Measurements from ENCODE around the gene ATP6V0D1.
"Not testable (repeated sequence)": the region's sequence is repeated elsewhere in the genome, so short reads cannot be mapped to it uniquely, and the experiment has no call there.

Gene ATP6V0D1

GRCh38 chr16:67419502-67419901 is 61.5 kb downstream of the ATP6V0D1 start:
- H3K9me3 ChIP-seq (ENCODE audit: control insufficient read depth, low read depth, low read length), result no peaks in the 10 kb centered on the region
- no peak overlapping the region for H3K9ac ChIP-seq (ENCODE audit: low read length)
- peaks cover 30% of the 10 kb centered on the region for H3K4me1 ChIP-seq (ENCODE audit: control insufficient read depth, low read depth, low read length)
- H3K27me3 ChIP-seq (ENCODE audit: control insufficient read depth, insufficient read depth, low read length), result no peaks in the 10 kb centered on the region
- no peak overlapping the region for H3K4me3 ChIP-seq (ENCODE audit: low read length)
- no peak overlapping the region for H3K27ac ChIP-seq (ENCODE audit: low read length)
- H3K36me3 ChIP-seq (ENCODE audit: control insufficient read depth, low read depth, low read length), result no peaks in the 10 kb centered on the region

- Histone ChIP-seq H3K4me3 (ENCODE audit: low read length) (no peak overlapping the region), H3K27me3 (ENCODE audit: control insufficient read depth, insufficient read depth, low read length) (no peaks in the 10 kb centered on the region), H3K4me1 (ENCODE audit: control insufficient read depth, low read depth, low read length) (peaks cover 20% of the 10 kb centered on the region), H3K9me3 (ENCODE audit: control insufficient read depth, low read depth, low read length) (no peaks in the 10 kb centered on the region), H3K36me3 (ENCODE audit: control insufficient read depth, low read depth, low read length) (no peaks in the 10 kb centered on the region), H3K27ac (ENCODE audit: low read length) (no peak overlapping the region), H3K9ac (ENCODE audit: low read length) (no peak overlapping the region)
Observed at GRCh38 chr16:67417333-67418061, 63.5 kb downstream of the ATP6V0D1 start.

GRCh38 chr16:67415872-67416793 is 64.8 kb downstream of the ATP6V0D1 start, which contains the start of gene ZDHHC1:
TSS of gene ZDHHC1 (minus strand) at chr16:67416477. CDS start at chr16:67407775, 8,702 bp downstream.
- Histone ChIP-seq H3K9me3 (ENCODE audit: control insufficient read depth, low read depth, low read length) (no peaks in the 10 kb centered on the region), H3K36me3 (ENCODE audit: control insufficient read depth, low read depth, low read length) (no peaks in the 10 kb centered on the region), H3K27ac (ENCODE audit: low read length) (no peak within 1 kb of the TSS), H3K4me3 (ENCODE audit: low read length) (peak within 1 kb of the TSS; percentile 69), H3K9ac (ENCODE audit: low read length) (peak within 1 kb of the TSS; percentile 61), H3K27me3 (ENCODE audit: control insufficient read depth, insufficient read depth, low read length) (no peaks in the 10 kb centered on the region), H3K4me1 (ENCODE audit: control insufficient read depth, low read depth, low read length) (peaks cover 17% of the 10 kb centered on the region)

GRCh38 chr16:67415421-67415820 is 65.5 kb downstream of the ATP6V0D1 start:
- H3K36me3 ChIP-seq (ENCODE audit: control insufficient read depth, low read depth, low read length); H3K27ac ChIP-seq (ENCODE audit: low read length); H3K9me3 ChIP-seq (ENCODE audit: control insufficient read depth, low read depth, low read length); H3K27me3 ChIP-seq (ENCODE audit: control insufficient read depth, insufficient read depth, low read length): not testable (repeated sequence)
- Histone ChIP-seq H3K4me1 (ENCODE audit: control insufficient read depth, low read depth, low read length) (peaks cover 17% of the 10 kb centered on the region), H3K9ac (ENCODE audit: low read length) (peak overlapping the region; percentile 61), H3K4me3 (ENCODE audit: low read length) (peak overlapping the region; percentile 69)

GRCh38 chr16:67413978-67414911 is 66.7 kb downstream of the ATP6V0D1 start:
- no peaks in the 10 kb centered on the region for H3K27me3 ChIP-seq (ENCODE audit: control insufficient read depth, insufficient read depth, low read length)
- no peak overlapping the region for H3K9ac ChIP-seq (ENCODE audit: low read length)
- H3K4me3 ChIP-seq (ENCODE audit: low read length), result no peak overlapping the region
- H3K27ac ChIP-seq (ENCODE audit: low read length), result no peak overlapping the region
- H3K4me1 ChIP-seq (ENCODE audit: control insufficient read depth, low read depth, low read length), result peaks cover 16% of the 10 kb centered on the region
- H3K9me3 ChIP-seq (ENCODE audit: control insufficient read depth, low read depth, low read length), result no peaks in the 10 kb centered on the region
- H3K36me3 ChIP-seq (ENCODE audit: control insufficient read depth, low read depth, low read length), result no peaks in the 10 kb centered on the region

GRCh38 chr16:67412294-67412693 is 68.7 kb downstream of the ATP6V0D1 start:
- no peaks in the 10 kb centered on the region for H3K9me3 ChIP-seq (ENCODE audit: control insufficient read depth, low read depth, low read length)
- no peak overlapping the region for H3K9ac ChIP-seq (ENCODE audit: low read length)
- H3K27ac ChIP-seq (ENCODE audit: low read length), result no peak overlapping the region
- H3K27me3 ChIP-seq (ENCODE audit: control insufficient read depth, insufficient read depth, low read length), result no peaks in the 10 kb centered on the region
- H3K36me3 ChIP-seq (ENCODE audit: control insufficient read depth, low read depth, low read length), result no peaks in the 10 kb centered on the region
- peaks cover 21% of the 10 kb centered on the region for H3K4me1 ChIP-seq (ENCODE audit: control insufficient read depth, low read depth, low read length)
- H3K4me3 ChIP-seq (ENCODE audit: low read length), result no peak overlapping the region

GRCh38 chr16:67411339-67411738 is 69.6 kb downstream of the ATP6V0D1 start:
- no peaks in the 10 kb centered on the region for H3K27me3 ChIP-seq (ENCODE audit: control insufficient read depth, insufficient read depth, low read length)
- H3K9ac ChIP-seq (ENCODE audit: low read length), result no peak overlapping the region
- H3K36me3 ChIP-seq (ENCODE audit: control insufficient read depth, low read depth, low read length), result no peaks in the 10 kb centered on the region

GRCh38 chr16:67409631-67410030 is 71.3 kb downstream of the ATP6V0D1 start:
- Histone ChIP-seq H3K9me3 (ENCODE audit: control insufficient read depth, low read depth, low read length) (no peaks in the 10 kb centered on the region), H3K27me3 (ENCODE audit: control insufficient read depth, insufficient read depth, low read length) (no peaks in the 10 kb centered on the region), H3K4me1 (ENCODE audit: control insufficient read depth, low read depth, low read length) (peaks cover 15% of the 10 kb centered on the region), H3K4me3 (ENCODE audit: low read length) (no peak overlapping the region), H3K9ac (ENCODE audit: low read length) (no peak overlapping the region), H3K27ac (ENCODE audit: low read length) (no peak overlapping the region), H3K36me3 (ENCODE audit: control insufficient read depth, low read depth, low read length) (no peaks in the 10 kb centered on the region)

More at GRCh38 chr16:67411339-67411738, 69.6 kb downstream of the ATP6V0D1 start:
- Histone ChIP-seq H3K9me3 (ENCODE audit: control insufficient read depth, low read depth, low read length) (no peaks in the 10 kb centered on the region), H3K27ac (ENCODE audit: low read length) (no peak overlapping the region), H3K4me1 (ENCODE audit: control insufficient read depth, low read depth, low read length) (peaks cover 19% of the 10 kb centered on the region), H3K4me3 (ENCODE audit: low read length) (no peak overlapping the region)

GRCh38 chr16:67407788-67408452 is 73.0 kb downstream of the ATP6V0D1 start:
- H3K4me3 ChIP-seq (ENCODE audit: low read length), result no peak overlapping the region
- H3K27ac ChIP-seq (ENCODE audit: low read length), result no peak overlapping the region
- no peaks in the 10 kb centered on the region for H3K36me3 ChIP-seq (ENCODE audit: control insufficient read depth, low read depth, low read length)
- peaks cover 13% of the 10 kb centered on the region for H3K4me1 ChIP-seq (ENCODE audit: control insufficient read depth, low read depth, low read length)
- H3K9ac ChIP-seq (ENCODE audit: low read length), result no peak overlapping the region
- H3K9me3 ChIP-seq (ENCODE audit: control insufficient read depth, low read depth, low read length), result no peaks in the 10 kb centered on the region
- H3K27me3 ChIP-seq (ENCODE audit: control insufficient read depth, insufficient read depth, low read length), result no peaks in the 10 kb centered on the region

- no peak overlapping the region for H3K4me3 ChIP-seq (ENCODE audit: low read length)
- H3K9me3 ChIP-seq (ENCODE audit: control insufficient read depth, low read depth, low read length), result no peaks in the 10 kb centered on the region
- no peak overlapping the region for H3K9ac ChIP-seq (ENCODE audit: low read length)
- H3K27ac ChIP-seq (ENCODE audit: low read length), result no peak overlapping the region
- H3K36me3 ChIP-seq (ENCODE audit: control insufficient read depth, low read depth, low read length), result no peaks in the 10 kb centered on the region
- H3K4me1 ChIP-seq (ENCODE audit: control insufficient read depth, low read depth, low read length), result peaks cover 13% of the 10 kb centered on the region
- no peaks in the 10 kb centered on the region for H3K27me3 ChIP-seq (ENCODE audit: control insufficient read depth, insufficient read depth, low read length)
Observed at GRCh38 chr16:67407176-67407787, 73.7 kb downstream of the ATP6V0D1 start.
